GM18511 (cell line): ENCODE data around the gene DNAAF8.

ENCODE experiments used
- ATAC-seq: cut with Tn5 transposase; IDR thresholded peaks from one replicate; pipeline ENCODE4 v1.9.1; 2021; ENCODE audit warnings: mild to moderate bottlenecking, moderate library complexity; ENCODE audit not compliant: unreplicated experiment

DNAAF8 gene

GRCh38 chr16:4748682-4749411 is 14.5 kb downstream of the DNAAF8 start:
- ATAC-seq, result no peak

- no peak for ATAC-seq
Observed at GRCh38 chr16:4749700-4750257, 15.4 kb downstream of the DNAAF8 start.

GRCh38 chr16:4750896-4751295 is 16.6 kb downstream of the DNAAF8 start:
- ATAC-seq, result no peak

GRCh38 chr16:4752351-4753100 is 18.2 kb downstream of the DNAAF8 start:
- no peak for ATAC-seq

- no peak for ATAC-seq
Observed at GRCh38 chr16:4753227-4753626, 18.9 kb downstream of the DNAAF8 start.

- no peak for ATAC-seq
Observed at GRCh38 chr16:4754865-4755264, 20.5 kb downstream of the DNAAF8 start.

GRCh38 chr16:4755687-4756086 is 21.4 kb downstream of the DNAAF8 start:
- ATAC-seq, result no peak

- ATAC-seq, result no peak
Observed at GRCh38 chr16:4760221-4760910, 26.0 kb downstream of the DNAAF8 start.

- no peak for ATAC-seq
Observed at GRCh38 chr16:4762205-4762604, 27.9 kb downstream of the DNAAF8 start.

GRCh38 chr16:4763791-4764190 is 29.5 kb downstream of the DNAAF8 start:
- ATAC-seq, result no peak

GRCh38 chr16:4765511-4766474 is 31.5 kb downstream of the DNAAF8 start:
- no peak for ATAC-seq

GRCh38 chr16:4766875-4767628 is 32.7 kb downstream of the DNAAF8 start, which contains the start of gene ZNF500:
Gene ZNF500, minus strand, starts transcription at chr16:4767162. Its CDS starts 1,184 bp downstream, at chr16:4765978.
- peak; percentile 87 for ATAC-seq

GRCh38 chr16:4767872-4768548 is 33.7 kb downstream of the DNAAF8 start:
- peak; percentile 3 for ATAC-seq

GRCh38 chr16:4768549-4769305 is 34.4 kb downstream of the DNAAF8 start:
- ATAC-seq, result peak; percentile 76

GRCh38 chr16:4769306-4769638 is 34.9 kb downstream of the DNAAF8 start:
- ATAC-seq, result no peak

GRCh38 chr16:4771646-4772045 is 37.3 kb downstream of the DNAAF8 start:
- no peak for ATAC-seq

GRCh38 chr16:4772351-4772750 is 38.0 kb downstream of the DNAAF8 start:
- ATAC-seq, result no peak

GRCh38 chr16:4775005-4775404 is 40.7 kb downstream of the DNAAF8 start:
- ATAC-seq, result no peak
